Breast epithelium (tissue), 3 donors: ENCODE results near the gene NCEH1.

Experiments
- POLR2A ChIP-seq: fragments of 450-650 bp; IDR thresholded peaks from one replicate; pipeline ENCODE4 v1.6.1; 2016; ENCODE audit warnings: antibody characterized with exemption, mild to moderate bottlenecking, moderate library complexity
- POLR2AphosphoS5 ChIP-seq, 3 donors: sonication (generic); formaldehyde crosslinking; IDR thresholded peaks; one replicate each; pipeline ENCODE4 v1.6.1; 2017; ENCODE audit warnings: antibody characterized with exemption in 3 of 3
- TF ChIP-seq, protein P1 (sequence below), 3 donors: fragments of 450-650 bp; IDR thresholded peaks; one replicate each; pipeline ENCODE4 v1.5.1; 2016 to 2017; ENCODE audit warnings: antibody characterized with exemption in 3 of 3, mild to moderate bottlenecking in 3 of 3, moderate library complexity in 3 of 3

GRCh38 chr3:172659246-172660002 lies 51.4 kb downstream of the NCEH1 start:
- TF ChIP-seq, protein P1, sequence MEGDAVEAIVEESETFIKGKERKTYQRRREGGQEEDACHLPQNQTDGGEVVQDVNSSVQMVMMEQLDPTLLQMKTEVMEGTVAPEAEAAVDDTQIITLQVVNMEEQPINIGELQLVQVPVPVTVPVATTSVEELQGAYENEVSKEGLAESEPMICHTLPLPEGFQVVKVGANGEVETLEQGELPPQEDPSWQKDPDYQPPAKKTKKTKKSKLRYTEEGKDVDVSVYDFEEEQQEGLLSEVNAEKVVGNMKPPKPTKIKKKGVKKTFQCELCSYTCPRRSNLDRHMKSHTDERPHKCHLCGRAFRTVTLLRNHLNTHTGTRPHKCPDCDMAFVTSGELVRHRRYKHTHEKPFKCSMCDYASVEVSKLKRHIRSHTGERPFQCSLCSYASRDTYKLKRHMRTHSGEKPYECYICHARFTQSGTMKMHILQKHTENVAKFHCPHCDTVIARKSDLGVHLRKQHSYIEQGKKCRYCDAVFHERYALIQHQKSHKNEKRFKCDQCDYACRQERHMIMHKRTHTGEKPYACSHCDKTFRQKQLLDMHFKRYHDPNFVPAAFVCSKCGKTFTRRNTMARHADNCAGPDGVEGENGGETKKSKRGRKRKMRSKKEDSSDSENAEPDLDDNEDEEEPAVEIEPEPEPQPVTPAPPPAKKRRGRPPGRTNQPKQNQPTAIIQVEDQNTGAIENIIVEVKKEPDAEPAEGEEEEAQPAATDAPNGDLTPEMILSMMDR (IDR thresholded peaks at IDR 0.05) = no peak
- TF ChIP-seq POLR2AphosphoS5 (IDR thresholded peaks at IDR 0.05) (no peak), POLR2A (no peak)
